ENCODE measurements around the gene TSPAN18. TPM values are rescaled to one million over a fixed set of nuclear protein-coding genes. Genes with fewer than 3 reads are reported as not detected.

TSPAN18 gene
- polyA plus RNA-seq, 1 experiment = 0.98 TPM

DNA sequence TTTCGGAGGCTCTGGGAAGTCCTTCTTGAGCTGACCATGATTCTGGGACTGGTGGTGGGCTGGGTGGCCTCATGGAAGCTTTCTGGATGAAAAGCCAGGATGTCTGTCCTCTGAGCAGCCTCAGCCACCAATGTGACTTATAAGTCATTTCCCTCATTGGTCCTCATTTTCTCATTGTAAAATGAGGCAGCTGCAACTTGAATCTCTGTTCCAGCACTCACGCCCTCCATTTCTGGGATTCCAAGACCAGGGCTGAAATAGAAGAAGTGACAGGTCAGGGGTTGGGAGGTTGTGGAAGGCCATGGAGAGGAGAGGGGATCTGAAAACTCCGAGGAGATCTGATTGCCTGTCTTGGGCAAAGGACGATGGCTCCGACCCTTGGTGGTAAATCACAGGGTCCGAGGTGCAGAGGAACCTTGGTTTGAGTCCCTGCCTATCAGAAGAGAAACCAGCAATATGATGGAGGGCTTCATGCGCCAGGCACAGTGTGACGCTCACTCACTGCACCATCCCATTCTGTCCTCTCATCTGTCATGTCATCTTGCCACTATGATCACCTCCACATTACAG, 38.3 kb downstream of the TSPAN18 start:
- TF ChIP-seq, protein P1, sequence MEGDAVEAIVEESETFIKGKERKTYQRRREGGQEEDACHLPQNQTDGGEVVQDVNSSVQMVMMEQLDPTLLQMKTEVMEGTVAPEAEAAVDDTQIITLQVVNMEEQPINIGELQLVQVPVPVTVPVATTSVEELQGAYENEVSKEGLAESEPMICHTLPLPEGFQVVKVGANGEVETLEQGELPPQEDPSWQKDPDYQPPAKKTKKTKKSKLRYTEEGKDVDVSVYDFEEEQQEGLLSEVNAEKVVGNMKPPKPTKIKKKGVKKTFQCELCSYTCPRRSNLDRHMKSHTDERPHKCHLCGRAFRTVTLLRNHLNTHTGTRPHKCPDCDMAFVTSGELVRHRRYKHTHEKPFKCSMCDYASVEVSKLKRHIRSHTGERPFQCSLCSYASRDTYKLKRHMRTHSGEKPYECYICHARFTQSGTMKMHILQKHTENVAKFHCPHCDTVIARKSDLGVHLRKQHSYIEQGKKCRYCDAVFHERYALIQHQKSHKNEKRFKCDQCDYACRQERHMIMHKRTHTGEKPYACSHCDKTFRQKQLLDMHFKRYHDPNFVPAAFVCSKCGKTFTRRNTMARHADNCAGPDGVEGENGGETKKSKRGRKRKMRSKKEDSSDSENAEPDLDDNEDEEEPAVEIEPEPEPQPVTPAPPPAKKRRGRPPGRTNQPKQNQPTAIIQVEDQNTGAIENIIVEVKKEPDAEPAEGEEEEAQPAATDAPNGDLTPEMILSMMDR (IDR thresholded peaks at IDR 0.05; ENCODE audit: low read depth, low read length) = no peak
- Histone ChIP-seq H3K9me3 (ENCODE audit: control insufficient read depth, insufficient read depth, low read length) (no peaks in the 10 kb centered on the region), H3K4me3 (ENCODE audit: low read depth, low read length) (no peak overlapping the region), H3K27ac (ENCODE audit: low read depth, low read length) (no peak overlapping the region), H3K27me3 (ENCODE audit: control insufficient read depth, insufficient read depth, low read length) (peaks cover under 1% of the 10 kb centered on the region)
- CTCF ChIA-PET = no interaction called here
- POLR2A ChIA-PET = no interaction called here
- no peak for DNase-seq (ENCODE audit: low read depth, low spot score)

DNA sequence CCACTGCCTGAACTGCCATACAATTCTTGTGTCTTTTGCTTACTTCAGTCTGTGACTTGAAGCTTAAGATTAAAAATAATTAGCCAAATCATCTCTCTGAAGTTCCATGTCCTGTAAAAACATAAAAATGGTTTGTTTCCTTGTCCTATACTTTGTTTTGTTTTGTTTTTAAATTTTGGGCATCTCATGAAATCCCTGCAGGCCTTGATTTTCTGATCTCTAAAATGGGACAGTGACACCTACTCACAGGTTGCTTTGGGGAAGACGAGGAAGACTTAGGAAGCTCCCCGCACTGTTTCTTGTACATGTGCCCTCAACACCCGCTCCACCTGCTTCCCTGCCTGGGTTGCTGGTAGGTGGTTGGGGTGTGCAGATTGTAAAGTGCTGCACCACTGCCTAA, 38.9 kb downstream of the TSPAN18 start:
- no peak overlapping the region for H3K4me3 ChIP-seq (ENCODE audit: low read depth, low read length)
- ChIA-PET CTCF (interaction anchor here (1.3 kb wide), 1 partner anchor 36 kb away, joined by 3 read pairs; no protein-coding TSS in a partner anchor), POLR2A (interaction anchor here (1.0 kb wide), 1 partner anchor 97 kb away, joined by 3 read pairs; no protein-coding TSS in a partner anchor)
- DNase-seq (ENCODE audit: low read depth, low spot score) = no peak
- H3K27me3 ChIP-seq (ENCODE audit: control insufficient read depth, insufficient read depth, low read length) = peaks cover 3% of the 10 kb centered on the region
- H3K27ac ChIP-seq (ENCODE audit: low read depth, low read length) = peak overlapping the region; percentile 72
- no peaks in the 10 kb centered on the region for H3K9me3 ChIP-seq (ENCODE audit: control insufficient read depth, insufficient read depth, low read length)
- TF ChIP-seq, protein P1 (IDR thresholded peaks at IDR 0.05; ENCODE audit: low read depth, low read length) = no peak

DNA sequence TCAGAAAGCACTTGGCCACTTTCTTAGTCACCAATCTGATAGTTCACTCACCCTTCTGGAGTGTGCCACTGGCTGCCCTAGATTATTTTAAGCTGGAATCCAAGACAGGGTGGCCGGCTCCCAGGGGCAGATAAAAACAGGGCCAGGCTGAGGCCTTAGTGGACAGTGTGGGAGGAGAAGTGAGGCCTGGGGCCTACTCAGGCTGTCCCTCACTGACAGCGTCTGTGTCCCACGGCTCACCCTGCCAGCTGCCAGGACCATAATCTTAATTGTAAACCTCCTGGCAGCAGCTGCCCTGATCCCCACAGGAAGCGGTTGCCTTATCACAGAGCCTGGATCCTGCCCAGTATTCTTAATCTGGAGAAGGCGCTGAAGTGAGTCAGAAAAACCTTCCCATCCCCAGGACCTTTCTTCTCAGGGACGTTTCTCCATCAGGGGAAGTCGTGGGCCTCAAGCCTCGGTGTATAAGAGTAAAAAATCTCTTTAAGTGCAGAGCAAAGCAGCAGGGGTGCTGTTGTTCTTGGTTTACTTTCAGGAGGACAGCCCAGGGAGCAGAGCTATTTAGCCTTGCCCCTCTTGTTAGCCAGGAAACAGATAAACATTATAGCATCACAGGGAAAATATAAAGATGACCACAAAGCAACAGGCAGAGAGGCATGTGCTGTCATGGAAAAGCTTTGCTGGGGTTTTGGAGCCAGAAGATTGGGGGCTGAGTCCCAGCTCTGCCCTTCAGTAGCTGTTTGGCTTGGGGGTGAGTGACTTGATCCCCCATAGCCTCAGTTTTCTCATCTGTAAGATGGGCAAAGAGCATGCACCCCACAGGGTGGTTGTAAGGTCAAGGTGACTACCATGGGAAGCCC, 39.6 kb downstream of the TSPAN18 start:
- ChIA-PET POLR2A (interaction anchor here (1.0 kb wide), 1 partner anchor 96 kb away, joined by 3 read pairs; no protein-coding TSS in a partner anchor), CTCF (interaction anchor here (0.7 to 1.7 kb wide), 7 partner anchors 9 to 199 kb away, joined by 3 to 12 read pairs (median 4); no protein-coding TSS in a partner anchor)
- Histone ChIP-seq H3K27ac (ENCODE audit: low read depth, low read length) (peak overlapping the region; percentile 72), H3K27me3 (ENCODE audit: control insufficient read depth, insufficient read depth, low read length) (peaks cover 3% of the 10 kb centered on the region), H3K4me3 (ENCODE audit: low read depth, low read length) (no peak overlapping the region), H3K9me3 (ENCODE audit: control insufficient read depth, insufficient read depth, low read length) (no peaks in the 10 kb centered on the region)
- TF ChIP-seq, protein P1 (IDR thresholded peaks at IDR 0.05; ENCODE audit: low read depth, low read length) = peak; percentile 14; the same call in 1 of the 2 replicates
- DNase-seq (ENCODE audit: low read depth, low spot score) = peak; percentile 44

DNA sequence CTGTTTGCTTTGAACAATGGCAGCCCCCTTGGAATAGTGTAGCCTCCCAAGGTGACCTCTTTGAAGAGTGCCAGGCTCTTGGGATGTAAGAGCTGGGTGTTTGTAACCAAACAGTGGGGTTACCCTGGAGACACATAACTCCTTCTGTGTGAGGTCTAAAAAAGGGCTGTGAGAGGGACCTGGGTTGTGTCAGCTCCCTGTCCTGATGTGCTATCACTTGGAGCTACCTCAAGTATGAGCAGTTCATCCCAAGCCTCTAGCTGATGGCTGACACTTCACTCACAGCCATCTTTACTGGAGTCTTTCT, 40.2 kb downstream of the TSPAN18 start:
- TF ChIP-seq, protein P1 (IDR thresholded peaks at IDR 0.05; ENCODE audit: low read depth, low read length) = no peak
- ChIA-PET CTCF (interaction anchor here (0.7 to 1.7 kb wide), 7 partner anchors 9 to 200 kb away, joined by 3 to 12 read pairs (median 4); no protein-coding TSS in a partner anchor), POLR2A (no interaction called here)
- DNase-seq (ENCODE audit: low read depth, low spot score) = no peak
- H3K27me3 ChIP-seq (ENCODE audit: control insufficient read depth, insufficient read depth, low read length) = peaks cover 3% of the 10 kb centered on the region
- H3K27ac ChIP-seq (ENCODE audit: low read depth, low read length) = peak overlapping the region; percentile 72
- peaks cover 3% of the 10 kb centered on the region; the same call in 1 of the 2 replicates for H3K9me3 ChIP-seq (ENCODE audit: control insufficient read depth, insufficient read depth, low read length)
- H3K4me3 ChIP-seq (ENCODE audit: low read depth, low read length) = no peak overlapping the region

DNA sequence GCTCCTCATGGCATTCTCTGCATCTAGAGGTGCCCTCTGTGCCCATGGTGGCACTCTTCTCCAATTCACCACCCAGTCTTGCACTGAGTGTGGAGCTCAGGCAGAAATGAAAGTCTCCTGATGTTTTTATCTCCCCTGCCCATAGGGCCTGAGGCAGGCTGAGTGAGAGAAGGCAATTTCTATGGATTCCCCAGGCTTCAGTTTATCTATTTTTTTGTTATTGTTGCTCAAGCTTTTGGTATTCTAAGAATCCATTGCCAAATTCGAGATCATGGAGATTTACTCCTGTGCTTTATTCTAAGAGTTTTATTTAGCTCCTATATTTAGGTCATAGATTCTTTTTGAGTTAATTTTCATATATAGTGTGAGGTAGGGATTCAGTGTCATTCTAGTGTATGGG, 40.7 kb downstream of the TSPAN18 start:
- peaks cover 3% of the 10 kb centered on the region for H3K27me3 ChIP-seq (ENCODE audit: control insufficient read depth, insufficient read depth, low read length)
- H3K27ac ChIP-seq (ENCODE audit: low read depth, low read length) = no peak overlapping the region
- H3K9me3 ChIP-seq (ENCODE audit: control insufficient read depth, insufficient read depth, low read length) = peaks cover 3% of the 10 kb centered on the region; the same call in 1 of the 2 replicates
- TF ChIP-seq, protein P1 (IDR thresholded peaks at IDR 0.05; ENCODE audit: low read depth, low read length) = no peak
- ChIA-PET POLR2A (no interaction called here), CTCF (interaction anchor here (0.5 to 1.7 kb wide), 7 partner anchors 8 to 200 kb away, joined by 3 to 12 read pairs (median 4); no protein-coding TSS in a partner anchor)
- DNase-seq (ENCODE audit: low read depth, low spot score) = no peak
- H3K4me3 ChIP-seq (ENCODE audit: low read depth, low read length) = no peak overlapping the region
